PFSK-1 (cell line): ENCODE data around the gene BABAM2.

ENCODE experiments used
- FOXP2 ChIP-seq: optimal IDR thresholded peaks from 2 replicates; pipeline ENCODE3; 2011; ENCODE audit warnings: borderline replicate concordance, control low read depth, inconsistent platforms; ENCODE audit not compliant: insufficient read depth; ENCODE audit errors: extremely low read length, extremely low read depth
- POLR2AphosphoS5 ChIP-seq: IDR thresholded peaks from 2 replicates; pipeline ENCODE4 v1.6.1; 2012; ENCODE audit warnings: low read depth, mild to moderate bottlenecking, control low read depth, low read length, moderate library complexity
- REST ChIP-seq, 2 experiments: IDR thresholded peaks; 2 replicates each; pipeline versions ENCODE4 v1.6.1 to v1.8.0; 2011 to 2012; ENCODE audit warnings: low read depth in 2 of 2, low read length in 2 of 2, control low read depth in 1 of 2, inconsistent platforms in 1 of 2, mild to moderate bottlenecking in 1 of 2, moderate library complexity in 1 of 2; ENCODE audit not compliant: insufficient read depth in 1 of 2
- SIN3A ChIP-seq: IDR thresholded peaks from 2 replicates; pipeline ENCODE4 v1.6.1; 2012; ENCODE audit warnings: mild to moderate bottlenecking, low read length, moderate library complexity, borderline replicate concordance; ENCODE audit not compliant: insufficient read depth
- TAF1 ChIP-seq: IDR thresholded peaks from 2 replicates; pipeline ENCODE4 v1.6.1; 2012; ENCODE audit warnings: low read length, control low read depth, borderline replicate concordance; ENCODE audit not compliant: insufficient read depth

Gene BABAM2

GRCh38 chr2:27897717-27898116 is 7.2 kb downstream of the BABAM2 start:
- no peak for TF ChIP-seq REST (IDR thresholded peaks at IDR 0.05; ENCODE audit: insufficient read depth in 1 of 2, low read depth in 2 of 2, low read length in 2 of 2)
- no peak for TF ChIP-seq FOXP2
- TF ChIP-seq POLR2AphosphoS5, result no peak
- no peak for TF ChIP-seq TAF1
- TF ChIP-seq SIN3A, result no peak

GRCh38 chr2:27901234-27901633 is 10.7 kb downstream of the BABAM2 start:
- TF ChIP-seq TAF1, result no peak
- no peak for TF ChIP-seq REST (IDR thresholded peaks at IDR 0.05; ENCODE audit: insufficient read depth in 1 of 2, low read depth in 2 of 2, low read length in 2 of 2)
- TF ChIP-seq FOXP2, result no peak
- TF ChIP-seq POLR2AphosphoS5, result no peak
- TF ChIP-seq SIN3A, result no peak

- TF ChIP-seq TAF1 (no peak), POLR2AphosphoS5 (no peak), SIN3A (no peak), FOXP2 (no peak), REST (IDR thresholded peaks at IDR 0.05; ENCODE audit: insufficient read depth in 1 of 2, low read depth in 2 of 2, low read length in 2 of 2) (no peak)
Measured at GRCh38 chr2:27902098-27902497, 11.6 kb downstream of the BABAM2 start.

- TF ChIP-seq REST (IDR thresholded peaks at IDR 0.05; ENCODE audit: insufficient read depth in 1 of 2, low read depth in 2 of 2, low read length in 2 of 2) (no peak), POLR2AphosphoS5 (no peak), TAF1 (no peak), SIN3A (no peak)
Measured at GRCh38 chr2:27903018-27903417, 12.5 kb downstream of the BABAM2 start.

GRCh38 chr2:27903649-27904404 is 13.3 kb downstream of the BABAM2 start:
- TF ChIP-seq REST (IDR thresholded peaks at IDR 0.05; ENCODE audit: insufficient read depth in 1 of 2, low read depth in 2 of 2, low read length in 2 of 2), result peak; percentile 28 to 75; a peak in 2 of 4 replicates
- no peak for TF ChIP-seq FOXP2
- no peak for TF ChIP-seq POLR2AphosphoS5
